Mammary epithelial cell (primary cell): ENCODE results near the gene PITRM1.

Experiments used
- EZH2 ChIP-seq: IDR thresholded peaks from 2 replicates; pipeline ENCODE4 v1.6.1; 2012; ENCODE audit warnings: low read length, inconsistent platforms, borderline replicate concordance
- TF ChIP-seq, protein P1 (sequence below), 2 donors: IDR thresholded peaks in 1 of 2; conservative IDR thresholded peaks in 1 of 2; 2 replicates each; pipeline ENCODE4 v1.5.1; 2011 to 2012; ENCODE audit warnings: inconsistent platforms in 2 of 2, low read length in 2 of 2, mild to moderate bottlenecking in 2 of 2, control low read depth in 1 of 2, low read depth in 1 of 2; ENCODE audit not compliant: insufficient read depth in 1 of 2; ENCODE audit errors: extremely low read depth in 1 of 2

DNA sequence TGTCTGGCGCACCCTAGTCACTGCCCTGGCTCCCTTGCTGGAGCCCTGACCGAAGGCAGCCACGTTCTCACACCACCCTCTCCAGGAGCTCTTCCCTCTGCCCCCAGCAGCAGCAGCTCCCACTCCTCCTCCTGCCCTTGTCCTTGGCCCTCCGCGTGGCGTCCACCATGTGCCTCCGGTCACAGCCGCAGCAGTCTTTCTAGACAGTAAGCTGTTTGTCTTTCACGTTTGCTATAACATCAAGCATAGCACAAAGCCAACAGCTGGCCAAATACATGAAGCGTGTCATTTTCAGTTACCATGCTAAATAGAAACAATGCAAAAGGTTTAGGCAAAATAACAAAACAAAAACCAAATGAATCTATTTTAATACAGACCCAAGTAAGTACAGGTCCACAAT, 3.3 kb downstream of the PITRM1 start:
- no peak for TF ChIP-seq EZH2
- TF ChIP-seq, protein P1, sequence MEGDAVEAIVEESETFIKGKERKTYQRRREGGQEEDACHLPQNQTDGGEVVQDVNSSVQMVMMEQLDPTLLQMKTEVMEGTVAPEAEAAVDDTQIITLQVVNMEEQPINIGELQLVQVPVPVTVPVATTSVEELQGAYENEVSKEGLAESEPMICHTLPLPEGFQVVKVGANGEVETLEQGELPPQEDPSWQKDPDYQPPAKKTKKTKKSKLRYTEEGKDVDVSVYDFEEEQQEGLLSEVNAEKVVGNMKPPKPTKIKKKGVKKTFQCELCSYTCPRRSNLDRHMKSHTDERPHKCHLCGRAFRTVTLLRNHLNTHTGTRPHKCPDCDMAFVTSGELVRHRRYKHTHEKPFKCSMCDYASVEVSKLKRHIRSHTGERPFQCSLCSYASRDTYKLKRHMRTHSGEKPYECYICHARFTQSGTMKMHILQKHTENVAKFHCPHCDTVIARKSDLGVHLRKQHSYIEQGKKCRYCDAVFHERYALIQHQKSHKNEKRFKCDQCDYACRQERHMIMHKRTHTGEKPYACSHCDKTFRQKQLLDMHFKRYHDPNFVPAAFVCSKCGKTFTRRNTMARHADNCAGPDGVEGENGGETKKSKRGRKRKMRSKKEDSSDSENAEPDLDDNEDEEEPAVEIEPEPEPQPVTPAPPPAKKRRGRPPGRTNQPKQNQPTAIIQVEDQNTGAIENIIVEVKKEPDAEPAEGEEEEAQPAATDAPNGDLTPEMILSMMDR (conservative IDR thresholded peaks at IDR 0.05 in 1 of 2, IDR thresholded peaks at IDR 0.05 in 1 of 2; ENCODE audit: extremely low read depth in 1 of 2, insufficient read depth in 1 of 2, low read depth in 1 of 2, low read length in 2 of 2): no peak
